ENCODE results near the gene HS3ST5.
"Not testable (repeated sequence)": the region's sequence is repeated elsewhere in the genome, so short reads cannot be mapped to it uniquely, and the experiment has no call there.

The HS3ST5 gene

GRCh38 chr6:114084327-114084890, 258.4 kb downstream of the HS3ST5 start:
- FAIRE-seq, result no peak

GRCh38 chr6:114083251-114083650, 259.6 kb downstream of the HS3ST5 start:
- FAIRE-seq, result no peak

- no peak for FAIRE-seq
Observed at GRCh38 chr6:114081730-114082129, 261.1 kb downstream of the HS3ST5 start.

GRCh38 chr6:114080891-114081510, 261.8 kb downstream of the HS3ST5 start:
- FAIRE-seq, result no peak

GRCh38 chr6:114080410-114080809, 262.4 kb downstream of the HS3ST5 start:
- not testable (repeated sequence) for FAIRE-seq

GRCh38 chr6:114075777-114076176, 267.0 kb downstream of the HS3ST5 start:
- FAIRE-seq, result no peak

GRCh38 chr6:114075300-114075699, 267.5 kb downstream of the HS3ST5 start:
- no peak for FAIRE-seq

GRCh38 chr6:114068771-114069170, 274.1 kb downstream of the HS3ST5 start:
- FAIRE-seq, result no peak

- FAIRE-seq, result no peak
Observed at GRCh38 chr6:114068116-114068515, 274.7 kb downstream of the HS3ST5 start.

GRCh38 chr6:114064862-114065261, 278.0 kb downstream of the HS3ST5 start:
- no peak for FAIRE-seq

GRCh38 chr6:114063956-114064355, 278.9 kb downstream of the HS3ST5 start:
- FAIRE-seq, result no peak

GRCh38 chr6:114062199-114062598, 280.6 kb downstream of the HS3ST5 start:
- no peak for FAIRE-seq

GRCh38 chr6:114061741-114062140, 281.1 kb downstream of the HS3ST5 start:
- no peak for FAIRE-seq

GRCh38 chr6:114061116-114061515, 281.7 kb downstream of the HS3ST5 start:
- FAIRE-seq, result no peak

- FAIRE-seq, result no peak
Observed at GRCh38 chr6:114058435-114058834, 284.4 kb downstream of the HS3ST5 start.

- FAIRE-seq, result no peak
Observed at GRCh38 chr6:114055763-114056162, 287.1 kb downstream of the HS3ST5 start.

GRCh38 chr6:114055349-114055748, 287.5 kb downstream of the HS3ST5 start:
- no peak for FAIRE-seq

GRCh38 chr6:114053791-114054190, 289.0 kb downstream of the HS3ST5 start:
- FAIRE-seq, result no peak

- no peak for FAIRE-seq
Observed at GRCh38 chr6:114052141-114052540, 290.7 kb downstream of the HS3ST5 start.

- no peak for FAIRE-seq
Observed at GRCh38 chr6:114051031-114051430, 291.8 kb downstream of the HS3ST5 start.

- FAIRE-seq, result no peak
Observed at GRCh38 chr6:114049367-114049966, 293.4 kb downstream of the HS3ST5 start.

GRCh38 chr6:114044566-114044965, 298.3 kb downstream of the HS3ST5 start:
- FAIRE-seq, result not testable (repeated sequence)

- no peak for FAIRE-seq
Observed at GRCh38 chr6:114042267-114043016, 300.4 kb downstream of the HS3ST5 start.

- FAIRE-seq, result no peak
Observed at GRCh38 chr6:114040871-114041270, 302.0 kb downstream of the HS3ST5 start.
